ENCODE results near the gene SPRR3. TPM values are rescaled to one million over a fixed set of nuclear protein-coding genes. Genes with fewer than 3 reads are reported as not detected.

SPRR3 gene, protein sequence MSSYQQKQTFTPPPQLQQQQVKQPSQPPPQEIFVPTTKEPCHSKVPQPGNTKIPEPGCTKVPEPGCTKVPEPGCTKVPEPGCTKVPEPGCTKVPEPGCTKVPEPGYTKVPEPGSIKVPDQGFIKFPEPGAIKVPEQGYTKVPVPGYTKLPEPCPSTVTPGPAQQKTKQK
- total RNA-seq (not detected), polyA plus RNA-seq (not detected), total RNA-seq (0 reads per million in 6 experiments)

DNA sequence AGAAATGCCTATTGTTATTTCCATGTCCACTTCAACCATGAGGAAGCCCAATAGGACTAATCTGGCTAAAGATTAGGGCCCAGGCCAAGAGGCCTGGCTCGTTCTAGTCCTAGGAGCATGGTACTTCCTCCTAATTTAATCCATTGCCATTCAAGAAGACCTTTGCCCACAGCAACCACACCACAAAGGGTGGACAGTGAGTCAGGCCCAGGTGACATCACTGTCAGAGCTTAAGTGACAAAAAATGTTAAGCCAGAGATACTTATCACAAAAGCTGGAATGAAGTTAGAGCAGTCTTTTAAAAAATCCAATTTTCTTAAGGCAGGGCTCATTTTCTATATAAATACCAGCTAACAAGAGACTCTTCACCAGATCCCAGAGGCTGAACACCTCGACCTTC is at the start of gene SPRR3:
Gene SPRR3, plus strand, starts transcription at position 368 of the 400 bp plus-strand sequence. CDS start 1,272 bp downstream, outside the sequence.
- Mint-ChIP-seq H3K4me3 (no peak within 1 kb of the TSS), H3K36me3 (no peaks in the 10 kb centered on the region), H3K4me1 (peaks cover 0 to 4% (median 0%) of the 10 kb centered on the region in 4 donors), H3K27ac (no peak within 1 kb of the TSS), H3K27me3 (peaks cover 4 to 37% (median 13%) of the 10 kb centered on the region in 5 donors), H3K9me3 (peaks cover 0 to 8% (median 0%) of the 10 kb centered on the region in 9 donors)
- POLR2A ChIA-PET: no interaction called here
- DNase-seq (no peak), ATAC-seq (no peak)

DNA sequence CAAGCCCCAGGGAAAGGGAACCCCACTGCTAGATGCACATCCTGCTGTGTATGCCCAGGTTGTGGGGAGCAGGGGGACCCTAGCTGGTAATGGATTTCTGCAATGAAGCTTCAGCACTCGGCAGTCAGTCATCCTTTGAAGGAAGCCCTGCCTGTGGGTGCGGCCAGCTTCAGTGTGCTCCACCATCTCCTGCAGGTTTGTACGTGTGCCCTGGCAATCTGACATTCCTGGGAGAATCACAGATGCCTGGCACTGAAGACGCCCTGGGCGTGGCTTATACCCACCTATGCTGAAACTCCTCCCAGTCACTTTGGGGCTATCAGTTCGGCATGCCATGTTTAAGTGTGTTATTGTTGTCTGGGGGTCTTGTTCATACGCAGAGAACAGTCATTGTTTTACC is 47.8 kb upstream of the SPRR3 start:
- DNase-seq (no peak), ATAC-seq (no peak)
- Mint-ChIP-seq H3K27ac (no peak overlapping the region), H3K4me3 (no peak overlapping the region), H3K9me3 (peaks cover 0 to 3% (median 0%) of the 10 kb centered on the region in 9 donors), H3K27me3 (peaks cover 7 to 26% (median 10%) of the 10 kb centered on the region in 5 donors), H3K36me3 (no peaks in the 10 kb centered on the region), H3K4me1 (no peaks in the 10 kb centered on the region)
- POLR2A ChIA-PET: no interaction called here

DNA sequence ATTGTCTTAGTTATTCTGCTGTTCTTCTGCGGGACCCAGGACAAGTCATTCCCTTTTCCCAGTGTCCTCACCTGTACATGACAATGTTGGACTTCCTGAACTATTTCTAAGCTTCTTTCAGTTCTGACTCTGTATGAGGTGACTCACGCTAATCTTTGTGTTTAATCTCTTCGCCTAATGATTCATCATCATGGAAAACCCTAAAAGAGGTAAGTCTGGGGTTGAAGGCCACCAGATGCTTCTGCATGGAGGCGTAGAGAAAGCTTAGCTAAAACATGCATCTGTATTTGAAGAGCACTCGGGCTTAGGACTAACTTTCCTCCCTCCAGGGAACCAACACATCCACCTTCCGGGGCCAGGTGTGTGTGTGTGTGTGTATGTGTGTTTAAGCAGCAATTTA is 47.1 kb upstream of the SPRR3 start:
- Mint-ChIP-seq H3K36me3 (no peaks in the 10 kb centered on the region), H3K9me3 (peaks cover 0 to 3% (median 0%) of the 10 kb centered on the region in 9 donors), H3K27me3 (peaks cover 6 to 26% (median 10%) of the 10 kb centered on the region in 5 donors), H3K4me1 (no peaks in the 10 kb centered on the region), H3K27ac (no peak overlapping the region), H3K4me3 (no peak overlapping the region)
- DNase-seq (no peak), ATAC-seq (no peak)
- POLR2A ChIA-PET: no interaction called here

DNA sequence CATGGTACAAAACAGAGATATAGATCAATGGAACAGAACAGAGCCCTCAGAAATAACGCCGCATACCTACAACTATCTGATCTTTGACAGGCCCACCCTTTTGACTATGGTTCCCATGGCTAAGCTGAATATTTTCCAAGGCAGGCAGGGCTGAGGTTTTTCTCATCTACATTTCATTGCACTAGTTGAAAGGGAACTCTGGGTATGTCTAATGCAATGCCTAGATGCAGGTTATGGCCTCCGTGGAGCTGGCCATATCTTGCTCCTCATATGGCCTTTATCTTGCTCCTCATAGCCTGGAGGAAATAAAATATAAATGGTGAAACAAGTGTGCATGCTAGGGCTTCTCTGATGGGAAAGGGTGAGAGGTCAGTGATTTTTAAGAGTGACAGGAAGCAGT is 44.0 kb upstream of the SPRR3 start:
- Mint-ChIP-seq H3K4me3 (no peak overlapping the region), H3K9me3 (peaks cover 0 to 3% (median 0%) of the 10 kb centered on the region in 9 donors), H3K27ac (no peak overlapping the region), H3K4me1 (no peaks in the 10 kb centered on the region), H3K36me3 (no peaks in the 10 kb centered on the region), H3K27me3 (peaks cover 1 to 26% (median 13%) of the 10 kb centered on the region in 5 donors)
- DNase-seq (no peak), ATAC-seq (no peak)
- POLR2A ChIA-PET: no interaction called here

DNA sequence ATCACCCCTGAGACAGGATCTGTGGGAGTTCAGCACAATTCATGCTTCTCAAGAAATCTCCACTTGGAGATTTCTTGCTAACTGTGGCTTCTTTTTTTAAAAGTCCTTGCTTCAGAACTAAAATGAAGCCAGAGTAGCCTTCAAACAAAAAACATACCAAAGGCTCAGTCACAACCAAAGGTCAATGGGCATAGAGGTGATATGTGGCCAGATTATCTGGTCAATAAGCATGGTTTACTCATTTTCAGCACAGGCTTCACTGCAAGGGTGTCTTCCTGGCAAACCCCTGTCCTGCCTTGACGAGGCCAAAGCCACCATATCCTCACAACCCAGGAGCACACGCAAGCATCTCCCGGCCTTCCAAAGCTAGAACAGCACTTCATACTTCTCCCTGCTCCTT is 42.3 kb upstream of the SPRR3 start:
- H3K9me3 Mint-ChIP-seq: peaks cover 0 to 3% (median 0%) of the 10 kb centered on the region in 9 donors
- no peak for ATAC-seq
- POLR2A ChIA-PET: no interaction called here
- no peak overlapping the region for H3K4me3 Mint-ChIP-seq
- H3K27me3 Mint-ChIP-seq: peaks cover 3 to 22% (median 13%) of the 10 kb centered on the region in 5 donors
- H3K4me1 Mint-ChIP-seq: no peaks in the 10 kb centered on the region
- no peak for DNase-seq
- H3K36me3 Mint-ChIP-seq: no peaks in the 10 kb centered on the region
- no peak overlapping the region for H3K27ac Mint-ChIP-seq

DNA sequence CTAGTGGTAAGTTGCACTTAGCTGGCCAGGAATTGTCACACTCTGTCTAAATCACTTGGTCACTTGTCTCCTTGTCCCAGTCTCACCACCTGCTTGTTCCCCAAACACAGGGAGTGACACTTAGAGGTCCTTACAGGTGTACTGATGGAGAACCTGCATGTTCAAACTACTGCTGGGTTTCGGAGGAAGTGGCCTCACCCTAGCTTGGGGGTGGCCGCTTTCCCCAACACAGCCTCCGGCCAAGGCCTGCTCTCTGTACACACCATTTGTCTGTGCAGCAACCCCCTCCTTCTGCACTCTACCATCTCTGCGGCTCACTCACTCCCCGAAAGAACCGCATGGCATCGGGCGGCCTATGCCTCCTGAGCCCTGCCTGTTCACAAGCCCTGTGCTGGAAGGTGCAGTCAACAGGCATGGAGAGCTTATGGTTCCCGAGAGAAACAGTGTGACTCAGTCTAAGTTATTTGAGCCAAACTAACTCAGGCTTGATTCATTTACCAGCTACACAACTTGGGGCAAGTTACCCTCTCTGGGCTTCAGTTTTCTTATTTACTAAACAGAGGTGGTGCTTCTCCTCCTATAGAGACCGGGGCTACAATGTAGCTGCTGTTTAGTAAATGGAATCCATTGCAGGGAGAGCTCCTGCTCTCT is 41.6 kb upstream of the SPRR3 start:
- peaks cover 6 to 23% (median 13%) of the 10 kb centered on the region in 5 donors for H3K27me3 Mint-ChIP-seq
- H3K4me3 Mint-ChIP-seq: no peak overlapping the region
- ATAC-seq (no peak), DNase-seq (no peak)
- H3K36me3 Mint-ChIP-seq: no peaks in the 10 kb centered on the region
- POLR2A ChIA-PET: no interaction called here
- H3K4me1 Mint-ChIP-seq: no peaks in the 10 kb centered on the region
- no peak overlapping the region for H3K27ac Mint-ChIP-seq
- peaks cover 0 to 3% (median 0%) of the 10 kb centered on the region in 9 donors for H3K9me3 Mint-ChIP-seq

DNA sequence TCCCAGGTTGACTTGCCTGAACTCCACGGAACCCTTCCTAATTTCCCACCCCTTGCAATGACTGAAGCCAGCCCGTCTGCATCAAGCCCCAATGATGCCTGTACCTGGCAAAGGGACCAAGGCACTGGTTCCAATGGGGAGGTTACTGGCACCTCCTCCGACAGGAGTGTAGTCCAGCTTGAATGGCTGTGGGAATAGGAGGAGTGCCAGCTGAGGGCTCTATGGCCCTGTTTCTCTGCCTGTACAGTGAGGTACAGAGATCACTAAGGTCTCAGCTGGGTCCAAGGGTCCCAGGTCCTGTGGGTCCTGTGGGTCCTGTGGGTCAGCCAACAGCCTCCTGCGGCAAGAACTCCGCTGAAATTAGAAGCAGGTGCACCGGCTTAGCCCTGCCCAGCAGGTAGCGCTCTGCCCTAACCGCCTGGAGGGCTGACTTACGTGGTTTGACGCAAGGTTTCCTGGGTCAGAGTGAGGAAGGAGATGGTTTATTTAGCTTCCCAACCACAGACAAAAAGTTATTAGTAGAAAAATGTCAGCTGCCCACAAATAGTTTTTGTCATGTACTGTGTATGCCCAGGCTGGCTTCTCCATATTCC is 41.0 kb upstream of the SPRR3 start:
- H3K27ac Mint-ChIP-seq: no peak overlapping the region
- H3K4me1 Mint-ChIP-seq: no peaks in the 10 kb centered on the region
- ATAC-seq: no peak
- no peaks in the 10 kb centered on the region for H3K36me3 Mint-ChIP-seq
- no peak overlapping the region for H3K4me3 Mint-ChIP-seq
- no peak for DNase-seq
- peaks cover 0 to 3% (median 0%) of the 10 kb centered on the region in 9 donors for H3K9me3 Mint-ChIP-seq
- H3K27me3 Mint-ChIP-seq: peaks cover 8 to 29% (median 20%) of the 10 kb centered on the region in 5 donors
- POLR2A ChIA-PET: no interaction called here

DNA sequence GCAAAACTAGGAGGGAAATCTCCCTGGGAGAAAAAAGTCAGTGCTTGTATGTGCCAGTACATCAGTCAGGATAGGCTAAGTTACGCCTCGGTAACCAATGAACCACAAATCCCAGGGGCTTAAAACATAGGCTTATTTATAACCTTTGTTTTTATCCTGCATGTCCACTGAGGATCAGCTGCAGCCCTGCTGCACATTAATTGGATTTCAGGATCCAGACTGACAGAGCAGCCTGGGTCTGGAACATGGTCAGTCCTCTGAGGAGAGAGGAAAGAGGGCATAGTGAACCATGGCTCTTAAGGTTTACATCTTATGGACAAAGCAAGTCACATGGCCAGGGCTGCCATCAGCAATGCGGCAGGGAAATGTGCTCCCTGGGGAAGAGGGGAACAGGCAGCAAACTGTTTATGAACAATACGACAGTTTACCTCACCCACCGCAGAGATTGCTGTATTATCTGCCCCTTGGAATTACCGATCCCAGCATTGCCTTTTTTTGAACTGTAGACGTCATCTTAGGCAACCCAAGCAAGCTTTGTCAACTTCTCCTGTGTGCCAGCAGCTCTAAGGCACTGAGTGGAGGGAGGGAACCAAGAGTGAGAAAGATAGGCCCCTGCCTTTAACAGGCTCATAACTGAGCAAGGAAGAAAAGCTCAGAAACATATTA is 40.2 kb upstream of the SPRR3 start:
- POLR2A ChIA-PET: no interaction called here
- H3K27me3 Mint-ChIP-seq: peaks cover 8 to 33% (median 22%) of the 10 kb centered on the region in 5 donors
- no peak for DNase-seq
- ATAC-seq: no peak
- peaks cover 0 to 3% (median 0%) of the 10 kb centered on the region in 9 donors for H3K9me3 Mint-ChIP-seq
- H3K27ac Mint-ChIP-seq: no peak overlapping the region
- no peaks in the 10 kb centered on the region for H3K36me3 Mint-ChIP-seq
- H3K4me1 Mint-ChIP-seq: no peaks in the 10 kb centered on the region
- H3K4me3 Mint-ChIP-seq: no peak overlapping the region

DNA sequence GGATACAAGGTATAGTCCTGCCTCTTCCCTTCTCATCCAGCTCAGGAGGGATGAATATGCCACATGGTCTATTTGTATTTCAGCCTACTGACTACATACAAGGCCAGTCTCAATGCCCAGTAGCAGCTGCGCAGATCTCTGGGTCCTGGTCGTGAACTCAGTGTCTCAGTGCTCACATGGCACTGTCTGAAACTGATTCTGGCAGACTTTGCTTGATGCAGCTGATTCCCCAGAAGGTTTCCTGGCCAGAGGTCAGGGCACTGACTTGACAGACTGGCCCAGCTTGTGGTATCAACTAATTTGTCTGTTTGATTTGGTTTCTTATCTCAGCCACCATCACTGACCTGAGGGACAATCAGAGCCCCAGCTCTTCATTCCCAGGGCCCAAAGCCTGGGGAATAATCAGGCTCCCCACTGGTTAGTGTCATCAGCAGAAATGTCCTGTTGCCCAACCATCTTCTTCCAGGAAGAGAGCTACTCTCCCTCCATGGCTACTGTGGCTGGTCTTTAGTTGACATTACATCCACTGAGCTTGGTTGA is 38.6 kb upstream of the SPRR3 start:
- Mint-ChIP-seq H3K4me1 (no peaks in the 10 kb centered on the region), H3K27ac (no peak overlapping the region), H3K9me3 (peaks cover 0 to 2% (median 0%) of the 10 kb centered on the region in 9 donors), H3K4me3 (no peak overlapping the region), H3K36me3 (no peaks in the 10 kb centered on the region), H3K27me3 (peaks cover 8 to 39% (median 33%) of the 10 kb centered on the region in 5 donors)
- ATAC-seq (no peak), DNase-seq (no peak)
- POLR2A ChIA-PET: no interaction called here

DNA sequence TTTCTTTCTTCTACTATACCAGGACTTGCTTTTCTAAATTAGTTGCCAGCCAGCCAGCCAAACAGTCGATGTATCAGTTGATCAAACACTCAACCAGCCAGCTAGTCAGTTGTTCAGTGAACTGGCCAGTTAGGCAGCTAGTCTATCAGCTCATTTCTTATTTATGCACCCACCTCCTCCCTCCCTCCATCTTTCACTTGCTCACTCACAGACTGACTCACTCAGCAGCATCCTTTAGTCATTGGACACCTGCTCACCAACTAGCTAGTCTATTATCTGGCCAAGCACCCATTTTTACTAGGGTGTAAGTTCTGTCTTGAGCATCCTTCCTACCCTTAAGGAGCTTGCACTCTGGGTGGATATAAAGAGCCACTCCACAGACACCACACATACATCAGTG is 37.0 kb upstream of the SPRR3 start:
- POLR2A ChIA-PET: no interaction called here
- H3K4me3 Mint-ChIP-seq: no peak overlapping the region
- no peaks in the 10 kb centered on the region for H3K4me1 Mint-ChIP-seq
- H3K36me3 Mint-ChIP-seq: no peaks in the 10 kb centered on the region
- peaks cover 0 to 2% (median 0%) of the 10 kb centered on the region in 9 donors for H3K9me3 Mint-ChIP-seq
- DNase-seq (no peak), ATAC-seq (no peak)
- peak overlapping the region in 1 of 10 donors; percentile 8 for H3K27ac Mint-ChIP-seq
- H3K27me3 Mint-ChIP-seq: peaks cover 6 to 39% (median 38%) of the 10 kb centered on the region in 5 donors

DNA sequence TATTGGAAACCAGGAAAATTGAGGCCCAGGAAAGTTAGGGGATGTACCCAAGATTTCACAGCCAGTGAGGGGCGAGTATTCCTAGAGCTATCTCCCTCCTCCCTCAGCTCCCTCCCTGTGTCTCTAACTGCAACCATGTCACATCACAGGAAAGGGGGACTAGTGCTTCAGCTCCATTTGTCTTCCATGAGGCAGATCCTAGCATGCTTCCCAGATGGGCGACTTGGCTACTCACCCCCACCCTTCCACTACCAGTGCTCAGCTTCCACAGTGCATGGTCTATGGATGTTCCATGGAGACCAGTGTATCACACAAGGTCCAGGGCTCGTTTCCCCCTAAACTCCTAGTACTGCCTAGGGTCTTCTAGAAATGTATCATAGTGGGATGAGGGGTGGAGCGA is 35.7 kb upstream of the SPRR3 start:
- POLR2A ChIA-PET: no interaction called here
- Mint-ChIP-seq H3K4me1 (no peaks in the 10 kb centered on the region), H3K27me3 (peaks cover 6 to 36% (median 31%) of the 10 kb centered on the region in 5 donors), H3K9me3 (peaks cover 0 to 2% (median 0%) of the 10 kb centered on the region in 9 donors), H3K36me3 (no peaks in the 10 kb centered on the region), H3K4me3 (no peak overlapping the region), H3K27ac (no peak overlapping the region)
- DNase-seq (no peak), ATAC-seq (no peak)

DNA sequence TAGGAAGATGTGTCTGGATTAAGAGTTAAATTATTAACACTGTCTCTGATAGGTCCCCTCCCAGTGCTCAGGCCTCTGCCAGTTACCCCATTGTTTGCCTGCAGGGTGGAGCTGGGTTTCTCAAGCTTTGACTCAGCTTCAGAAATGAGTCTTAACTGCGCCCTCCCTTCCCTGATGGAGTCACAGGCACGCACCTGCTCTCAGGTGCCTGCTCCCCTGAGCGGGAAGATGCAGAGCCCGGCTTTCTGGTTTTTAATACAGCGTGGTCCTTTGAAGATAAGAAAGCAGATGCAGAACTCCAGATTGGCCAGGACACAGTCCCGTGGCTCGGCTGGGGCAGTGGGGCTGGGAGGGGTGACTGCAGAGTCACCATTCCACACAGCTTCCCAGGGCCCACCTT is 34.3 kb upstream of the SPRR3 start:
- no peaks in the 10 kb centered on the region for H3K36me3 Mint-ChIP-seq
- H3K4me3 Mint-ChIP-seq: no peak overlapping the region
- ATAC-seq (no peak), DNase-seq (no peak)
- POLR2A ChIA-PET: no interaction called here
- no peak overlapping the region for H3K27ac Mint-ChIP-seq
- peaks cover 7 to 48% (median 34%) of the 10 kb centered on the region in 5 donors for H3K27me3 Mint-ChIP-seq
- H3K9me3 Mint-ChIP-seq: peaks cover 0 to 2% (median 0%) of the 10 kb centered on the region in 9 donors
- H3K4me1 Mint-ChIP-seq: no peaks in the 10 kb centered on the region

DNA sequence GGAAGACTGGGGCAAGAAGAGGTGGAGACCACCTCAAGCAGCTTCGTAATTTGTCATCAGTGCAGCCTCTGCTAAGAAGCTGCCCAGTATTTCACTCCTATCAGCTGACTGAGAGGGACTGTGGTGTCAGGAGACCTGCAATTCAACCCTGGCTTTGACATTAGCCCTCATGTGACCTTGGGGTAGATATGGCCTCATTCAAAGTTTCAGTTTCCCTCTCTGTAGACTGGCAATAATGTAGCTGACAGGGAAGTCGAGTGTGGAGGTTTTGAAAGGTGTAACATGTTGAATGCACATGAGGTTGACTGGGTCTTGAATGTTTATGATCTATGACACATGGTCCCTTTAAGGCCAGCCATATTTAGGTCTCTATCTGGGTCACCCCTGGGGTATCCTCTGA is 33.3 kb upstream of the SPRR3 start:
- POLR2A ChIA-PET: no interaction called here
- H3K27me3 Mint-ChIP-seq: peaks cover 7 to 58% (median 34%) of the 10 kb centered on the region in 5 donors
- ATAC-seq (no peak), DNase-seq (no peak)
- no peak overlapping the region for H3K27ac Mint-ChIP-seq
- H3K4me1 Mint-ChIP-seq: no peaks in the 10 kb centered on the region
- no peaks in the 10 kb centered on the region for H3K36me3 Mint-ChIP-seq
- peaks cover 0 to 2% (median 0%) of the 10 kb centered on the region in 9 donors for H3K9me3 Mint-ChIP-seq
- no peak overlapping the region for H3K4me3 Mint-ChIP-seq

Data from naive thymus-derived CD8-positive, alpha-beta T cell (primary cell).